ENCODE measurements around the gene RBP2.

RBP2 gene

DNA sequence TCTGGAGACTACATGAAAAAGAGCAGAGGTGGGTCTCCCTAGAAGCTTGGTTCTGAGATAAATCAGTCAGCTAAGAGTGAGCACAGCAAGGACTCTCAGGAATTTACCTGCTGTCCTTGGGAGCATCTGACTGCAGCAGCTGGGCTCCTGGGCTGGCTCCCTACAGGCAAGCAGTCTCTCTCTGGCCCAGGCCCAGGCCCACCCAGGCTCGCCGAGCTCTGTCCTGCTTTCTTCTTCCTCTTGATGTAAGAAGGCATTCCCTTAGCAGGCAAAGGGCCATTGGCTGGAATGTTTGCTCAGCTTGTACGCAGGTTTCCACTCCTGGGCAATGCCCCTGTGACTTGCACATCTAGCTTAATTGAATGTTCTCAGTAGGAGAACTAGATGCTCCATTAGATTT is 4.3 kb upstream of the RBP2 start:
- DNase-seq = no peak

DNA sequence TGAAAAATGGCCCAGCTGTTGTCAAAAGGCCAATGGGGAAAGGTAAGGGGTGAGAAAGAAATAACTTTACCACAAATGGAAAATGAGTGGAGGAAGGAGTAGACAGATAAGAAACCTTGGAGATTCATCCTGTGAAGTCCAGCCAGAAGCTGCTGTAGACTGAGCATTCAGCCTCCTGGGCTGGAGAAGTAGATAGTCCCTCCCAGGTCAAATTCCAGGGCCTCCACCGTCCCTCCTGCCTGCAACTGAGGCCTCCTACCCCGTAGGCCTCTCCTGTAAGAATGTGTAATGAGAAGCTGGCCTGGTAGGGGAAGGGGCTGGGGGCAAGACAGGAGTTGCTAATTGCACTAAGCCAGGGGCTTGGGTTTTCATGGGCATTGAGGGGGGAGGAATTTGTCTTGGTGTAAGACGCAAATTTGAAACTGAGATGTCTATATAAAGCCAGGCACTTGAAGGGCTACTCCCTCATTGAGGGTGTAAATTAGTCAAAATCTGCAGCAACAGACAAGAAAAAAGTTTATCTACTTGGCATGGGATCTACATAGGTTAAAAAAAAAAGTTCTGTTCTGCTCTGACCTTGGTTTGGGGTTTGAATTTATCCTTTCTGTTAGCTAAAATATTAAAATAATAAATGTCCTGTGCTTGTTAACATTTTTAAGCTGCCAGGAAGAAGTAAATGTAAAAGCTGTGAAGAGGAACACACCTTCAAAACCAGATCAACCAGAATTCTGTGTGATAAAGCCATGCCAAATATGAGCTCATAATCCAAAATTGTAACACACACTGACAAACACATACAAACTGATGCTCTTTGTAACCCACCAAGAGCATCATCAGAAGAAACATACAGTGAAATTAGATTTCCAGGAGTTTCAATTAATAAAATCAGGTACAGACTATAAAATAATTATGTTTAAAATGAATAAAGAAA is 1.7 kb upstream of the RBP2 start:
- DNase-seq = no peak

DNA sequence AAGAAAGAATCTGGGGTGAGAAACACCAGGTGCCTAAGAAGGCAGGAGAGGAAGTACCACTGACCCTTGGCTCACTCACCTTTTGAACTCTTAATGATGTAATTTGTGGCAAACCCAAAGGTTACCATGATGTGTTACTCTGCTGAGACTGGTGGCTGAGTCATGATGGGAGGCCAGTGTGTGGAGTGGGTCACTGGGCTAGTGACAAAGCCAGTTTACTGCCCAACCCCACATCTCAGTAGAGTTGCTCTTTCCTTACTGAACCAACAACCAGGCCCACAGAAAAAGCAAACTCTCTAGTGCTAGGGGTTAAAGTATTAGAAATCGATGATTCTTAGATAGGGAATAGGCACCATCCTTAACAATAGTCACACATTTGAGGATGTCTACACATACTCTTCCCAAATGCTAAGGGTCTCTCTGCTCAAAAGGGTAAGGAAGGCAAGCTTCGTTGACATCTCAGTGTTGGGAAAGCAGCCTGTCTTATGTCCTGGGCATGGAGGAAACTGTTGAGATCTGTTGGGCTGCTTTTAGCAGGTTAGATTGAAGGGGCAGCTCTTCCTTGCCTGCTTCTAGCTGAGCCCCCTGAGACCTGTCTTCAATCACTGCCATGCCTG is 3.1 kb downstream of the RBP2 start:
- DNase-seq = no peak

DNA sequence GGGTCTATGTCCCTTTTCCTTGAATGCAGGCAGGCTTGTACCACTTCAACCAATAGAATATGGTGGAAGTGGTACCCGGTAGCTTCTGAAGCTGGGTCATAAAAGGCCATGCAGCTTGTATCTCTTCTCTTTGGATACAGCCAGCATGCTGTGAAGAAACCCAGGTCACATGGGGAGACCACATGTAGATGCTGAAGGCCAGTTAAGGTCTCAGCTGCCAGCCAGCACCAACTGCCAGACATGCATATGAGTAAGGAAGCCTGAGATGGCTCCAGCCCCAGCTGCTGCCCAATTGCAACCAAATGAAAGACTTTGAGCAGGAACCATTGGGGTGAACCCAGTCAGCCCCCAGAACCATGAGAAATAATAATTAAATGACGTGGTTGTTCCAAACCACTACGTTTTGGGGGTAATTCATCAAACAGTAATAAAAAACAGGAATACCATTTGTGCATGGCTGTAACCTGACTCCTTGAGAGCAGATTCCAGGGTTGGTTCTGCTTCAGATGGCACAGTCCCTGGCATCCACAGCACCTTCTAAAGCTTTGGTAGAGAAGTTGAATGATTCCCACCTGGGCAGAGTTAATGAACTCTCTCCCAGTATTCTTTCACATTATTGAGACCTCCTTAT is 3.8 kb downstream of the RBP2 start:
- no peak for DNase-seq

DNA sequence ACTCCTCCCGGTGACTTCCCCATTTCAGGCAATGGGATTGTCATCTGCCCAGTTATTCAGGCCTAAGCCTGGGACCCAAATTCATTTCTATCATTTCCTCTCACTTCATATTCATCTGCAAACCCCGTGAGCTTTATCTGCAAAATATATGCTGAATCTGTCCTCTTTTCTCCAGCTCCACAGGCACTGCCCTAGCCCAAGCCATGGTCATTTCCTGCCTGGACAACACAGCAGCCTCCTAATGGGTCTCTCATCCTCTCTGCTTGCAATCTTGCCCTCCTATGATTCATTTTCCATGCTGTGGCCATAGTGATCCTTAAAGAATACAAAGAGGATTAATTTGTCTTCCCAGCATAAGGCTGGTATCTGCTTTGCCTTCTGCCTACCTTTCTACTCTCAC is 6.1 kb downstream of the RBP2 start:
- no peak for DNase-seq

DNA sequence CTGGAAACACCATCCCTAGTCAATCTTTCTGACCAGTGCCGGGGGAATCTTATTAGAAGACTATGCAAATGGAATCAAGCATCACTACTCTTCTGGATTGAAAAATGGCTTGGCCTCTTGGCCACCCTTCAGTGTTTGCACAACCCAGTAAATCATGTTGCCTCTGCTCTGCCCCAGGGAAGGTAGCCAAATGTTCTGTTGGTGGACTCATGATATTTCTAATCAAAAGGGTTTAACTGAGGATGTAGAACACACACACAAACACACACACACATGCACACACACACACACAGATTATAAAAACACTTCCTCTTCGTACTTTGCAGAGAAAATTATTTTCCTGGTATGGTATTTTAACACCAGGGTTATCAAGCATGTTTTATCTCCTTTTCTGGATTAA is 7.9 kb downstream of the RBP2 start:
- no peak for DNase-seq

DNA sequence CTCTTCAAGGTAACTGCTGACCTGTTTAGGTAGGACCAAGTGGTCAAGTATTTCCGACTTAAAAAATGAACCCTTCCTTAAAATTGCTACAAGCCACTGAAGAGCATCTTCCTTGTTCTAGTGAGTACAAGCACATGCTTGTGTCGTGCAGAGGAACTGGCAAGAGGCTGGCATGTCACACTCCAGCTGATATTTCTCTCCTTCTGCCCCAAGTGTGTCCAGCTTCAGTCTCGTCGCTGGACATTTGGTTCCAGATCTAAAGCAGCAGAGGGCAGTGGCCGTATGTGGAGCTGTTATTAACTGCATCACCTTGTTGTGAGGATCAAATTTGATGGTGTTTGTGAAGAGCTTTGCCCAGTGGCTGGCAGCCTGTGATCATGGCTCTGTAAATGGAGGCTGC is 10.0 kb downstream of the RBP2 start:
- no peak for DNase-seq

DNA sequence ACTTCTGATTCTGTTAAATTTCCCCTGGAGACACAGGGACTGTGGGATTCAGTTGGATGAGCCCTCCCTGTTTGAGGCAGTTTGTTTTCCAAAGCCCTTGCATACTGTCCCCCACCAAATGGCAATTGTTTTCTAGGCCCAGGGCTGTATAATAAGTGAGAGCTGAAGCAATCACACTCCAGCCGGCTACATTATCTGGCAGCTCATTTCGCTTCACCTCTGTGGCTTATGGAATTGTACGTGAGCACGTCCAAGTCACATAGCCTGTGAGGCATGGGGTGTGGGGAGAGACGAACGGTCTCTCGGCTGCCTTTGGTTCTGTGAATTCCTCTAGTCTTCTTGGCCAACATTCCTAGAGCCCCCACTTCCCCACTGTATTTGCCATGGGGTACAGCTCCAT is 10.7 kb downstream of the RBP2 start:
- no peak for DNase-seq

DNA sequence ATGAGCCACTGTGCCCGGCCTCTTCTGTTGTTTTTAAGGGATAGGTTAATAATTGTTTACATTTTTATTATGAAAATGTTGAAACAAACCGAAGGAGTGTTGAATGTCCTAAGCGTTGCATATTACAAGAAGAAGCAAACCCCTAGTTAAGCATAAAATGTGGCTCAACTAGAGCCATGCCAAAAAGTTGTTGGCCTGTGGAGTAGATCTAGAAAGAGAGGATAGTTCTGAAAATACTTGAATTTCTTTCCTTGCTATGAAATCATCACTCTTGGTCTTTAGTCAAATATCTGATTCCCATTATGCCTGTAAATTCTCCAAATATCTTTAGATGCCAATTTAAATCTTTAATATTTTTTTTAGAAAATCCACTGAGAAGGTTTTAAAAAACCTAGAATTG is 12.8 kb downstream of the RBP2 start:
- no peak for DNase-seq

DNA sequence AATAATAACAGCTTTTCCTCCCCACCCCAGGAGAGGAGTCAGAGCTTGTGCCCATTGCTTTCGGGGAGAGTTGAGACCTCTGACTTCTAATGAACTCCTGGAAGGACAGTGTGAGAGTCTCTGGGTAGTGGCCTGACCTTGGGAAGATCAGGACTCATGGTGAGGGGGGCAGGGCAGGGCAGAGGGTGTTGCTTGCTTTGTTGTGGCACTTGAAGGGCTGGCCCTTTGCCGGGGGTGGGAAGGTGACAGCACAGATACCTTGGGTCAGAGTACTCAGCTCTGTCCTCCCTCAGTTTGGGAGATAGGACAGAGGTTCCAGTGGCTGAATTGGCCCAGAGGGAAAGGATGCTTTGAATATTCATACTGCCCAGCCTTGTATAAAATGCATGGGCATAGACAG is 15.8 kb downstream of the RBP2 start:
- DNase-seq = no peak

DNA sequence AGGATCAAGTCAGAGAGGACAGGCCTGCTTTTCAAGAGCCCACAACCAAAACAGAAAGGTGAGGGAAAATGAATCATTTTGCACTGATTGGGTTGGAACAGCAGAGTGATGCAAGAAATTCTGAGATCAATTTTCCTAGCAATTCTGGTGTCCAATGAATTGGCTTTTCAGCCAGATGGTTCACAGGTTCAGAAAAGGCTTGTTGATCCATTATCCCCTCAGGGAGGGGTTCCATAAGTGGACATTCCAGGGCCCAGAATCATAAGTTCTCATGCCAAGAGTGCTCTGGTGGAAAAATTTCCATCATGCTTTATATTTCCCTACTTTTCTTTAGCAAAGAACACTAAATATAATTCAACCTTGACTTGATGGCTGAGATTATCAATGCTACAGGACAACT is 16.2 kb downstream of the RBP2 start:
- no peak for DNase-seq

DNA sequence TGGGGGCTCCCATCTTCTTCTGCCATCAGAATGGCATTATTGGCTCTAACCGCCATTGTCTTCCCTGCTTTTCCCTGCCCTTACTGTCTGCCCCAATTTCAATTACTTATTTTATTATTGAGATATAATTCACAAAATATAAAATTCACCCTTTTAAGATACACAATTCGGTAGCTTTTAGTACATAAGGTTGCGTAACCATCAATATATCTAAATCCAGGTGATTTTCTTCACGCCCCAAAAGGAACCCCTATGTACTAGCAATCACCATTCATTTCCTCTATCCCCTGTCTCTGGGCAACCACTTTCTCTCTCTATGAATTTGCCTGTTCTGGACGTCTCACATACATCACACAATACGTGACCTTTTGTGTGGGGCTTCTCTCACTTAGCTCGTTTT is 18.0 kb downstream of the RBP2 start:
- DNase-seq = no peak

DNA sequence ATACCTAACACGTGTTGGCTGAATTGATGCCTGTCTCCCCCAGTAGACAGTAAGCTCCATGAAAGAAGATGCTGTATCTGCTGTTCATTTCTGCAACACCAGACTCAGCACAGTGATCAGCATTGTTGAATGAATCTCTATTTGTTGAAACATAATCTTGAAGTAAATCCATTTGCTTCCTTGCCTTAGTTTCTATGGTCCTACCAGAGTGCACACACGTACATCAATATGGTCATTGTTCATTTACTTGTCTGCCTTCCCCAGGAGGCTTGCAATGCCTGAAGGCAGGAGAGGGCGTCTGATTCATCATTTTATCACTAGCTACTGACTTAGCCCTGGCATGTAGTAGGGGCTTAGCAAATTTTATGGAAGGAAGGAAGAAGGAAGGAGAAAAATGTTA is 19.2 kb downstream of the RBP2 start:
- no peak for DNase-seq

DNA sequence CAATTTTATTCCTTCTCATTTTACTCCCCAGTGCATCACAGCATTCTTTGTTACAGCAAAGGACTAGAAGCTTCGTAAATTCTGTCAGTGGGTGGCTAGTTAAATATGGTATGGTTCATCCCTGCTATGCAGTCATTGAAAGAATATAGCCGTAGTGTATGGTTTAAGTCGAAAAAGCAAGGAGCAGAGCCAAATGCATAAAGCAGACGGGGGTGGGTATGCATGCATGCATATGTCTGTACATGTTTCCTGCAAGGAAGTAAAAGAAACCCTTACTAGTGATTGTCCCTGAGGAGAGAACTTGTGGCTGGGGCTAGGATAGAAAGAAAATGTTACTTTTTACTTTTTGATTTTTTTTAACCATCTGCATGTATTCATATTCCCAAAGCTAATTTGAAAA is 19.9 kb downstream of the RBP2 start:
- no peak for DNase-seq

DNA sequence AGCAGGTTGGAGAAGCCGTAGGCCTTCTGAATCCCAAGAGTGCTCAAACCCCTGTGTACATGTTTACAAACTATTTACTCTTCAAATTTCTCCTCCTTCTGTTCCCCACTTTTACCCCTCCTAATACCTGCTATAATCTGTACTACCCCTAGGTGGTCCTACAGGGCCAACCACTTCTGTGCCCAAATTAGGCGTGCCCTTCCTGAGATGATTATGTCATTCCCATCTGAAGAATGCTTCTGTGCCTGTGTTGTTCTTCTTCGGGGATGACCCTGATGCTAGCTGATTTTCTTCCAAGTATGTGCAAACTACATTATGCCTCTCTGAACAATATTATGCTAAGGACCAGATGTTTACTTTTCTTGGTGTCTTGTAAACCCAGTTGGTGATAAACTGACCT is 20.5 kb downstream of the RBP2 start:
- no peak for DNase-seq

DNA sequence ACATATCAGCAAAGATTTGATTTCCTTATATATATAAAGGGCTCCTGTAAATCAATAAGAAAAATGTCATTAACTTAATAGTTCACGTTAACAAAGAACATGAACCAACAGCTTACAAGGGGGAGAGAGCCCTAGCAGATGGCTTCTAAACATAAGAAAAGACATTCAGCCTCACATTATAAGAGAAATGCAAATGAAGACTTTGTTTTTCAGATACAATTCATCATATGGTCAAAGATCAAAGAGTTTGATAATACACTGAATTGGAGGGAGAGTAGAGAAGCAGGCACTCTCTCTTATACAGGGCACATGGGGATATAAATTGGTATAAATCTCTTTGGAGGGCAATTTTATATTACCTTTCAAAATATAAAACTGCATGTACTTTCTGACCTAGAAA is 21.1 kb downstream of the RBP2 start:
- no peak for DNase-seq

DNA sequence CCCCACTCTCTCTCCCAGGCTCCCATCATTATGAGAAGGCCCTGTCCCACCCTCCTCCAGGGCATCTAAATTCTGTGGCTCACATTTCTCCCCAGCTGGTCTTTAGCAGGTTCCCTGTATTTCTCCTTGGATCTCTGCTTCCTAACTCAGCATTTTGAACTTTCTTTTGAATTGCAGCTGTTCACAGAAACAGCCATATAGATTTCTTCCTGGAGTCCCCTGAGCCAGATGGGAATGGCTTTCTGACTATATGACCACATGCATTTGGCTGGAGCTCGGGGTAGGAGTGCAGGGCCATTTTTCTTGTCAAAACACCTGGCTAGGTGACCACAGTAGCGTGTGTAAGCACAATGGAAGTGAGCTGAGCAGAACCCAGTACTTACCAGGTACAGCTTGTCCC is 22.0 kb downstream of the RBP2 start:
- no peak for DNase-seq

DNA sequence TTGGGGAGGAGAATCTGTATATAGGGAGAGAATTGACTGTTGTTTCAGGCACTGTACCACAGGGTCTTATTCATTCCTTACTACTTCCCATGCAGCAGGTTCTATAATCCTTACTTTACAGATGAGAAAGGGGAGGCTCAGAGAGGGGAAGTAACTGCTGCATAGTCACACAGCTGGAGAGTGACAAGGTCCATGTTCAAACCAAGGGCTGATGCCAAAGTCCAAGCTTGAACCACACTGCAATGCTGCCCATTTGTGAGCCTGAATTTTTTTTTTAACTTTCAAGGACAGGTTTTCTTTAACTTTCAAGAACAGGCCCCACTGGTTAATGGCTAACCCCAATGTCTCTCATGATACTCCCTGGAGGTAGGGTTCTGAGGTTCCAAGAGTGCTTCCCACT is 26.2 kb downstream of the RBP2 start:
- DNase-seq = no peak

DNA sequence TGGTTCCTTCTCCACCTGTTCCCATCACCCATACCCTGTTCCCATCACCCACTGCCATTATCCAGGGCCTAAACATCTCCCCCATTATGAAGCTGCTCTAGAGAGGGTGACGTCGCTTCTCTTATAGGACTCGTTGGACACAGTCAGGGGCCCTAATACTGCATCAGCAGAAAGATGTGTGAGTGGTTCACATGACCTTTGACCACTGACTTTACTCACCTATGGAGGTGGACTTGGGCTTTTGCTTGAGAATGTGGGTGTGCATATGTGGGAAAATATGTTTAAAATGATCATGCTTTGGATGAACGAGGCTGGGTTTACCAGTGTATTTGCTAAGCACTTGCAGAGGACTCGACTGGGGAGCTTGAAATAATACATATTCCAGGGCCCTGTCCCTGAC is 26.8 kb downstream of the RBP2 start:
- DNase-seq = no peak

DNA sequence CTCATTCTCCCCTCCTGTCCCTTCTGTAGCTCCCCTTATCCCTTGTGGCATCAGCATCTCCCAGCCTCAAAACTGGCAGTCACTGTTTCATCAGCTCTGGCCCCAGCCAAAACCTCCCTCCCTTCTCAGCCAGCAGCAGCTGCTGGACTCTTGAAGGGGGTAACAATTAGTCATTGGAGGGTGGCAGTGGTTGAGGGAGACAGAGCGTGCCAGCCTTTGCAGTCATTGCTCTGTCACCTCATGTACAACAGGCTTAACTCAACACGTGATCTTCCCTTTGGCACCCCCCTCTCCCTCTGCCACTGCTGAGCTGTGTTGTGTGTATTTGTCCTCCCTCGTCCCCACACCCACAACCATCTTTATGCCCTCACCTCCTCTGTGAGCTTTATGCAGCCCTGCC is 28.2 kb downstream of the RBP2 start:
- no peak for DNase-seq

DNA sequence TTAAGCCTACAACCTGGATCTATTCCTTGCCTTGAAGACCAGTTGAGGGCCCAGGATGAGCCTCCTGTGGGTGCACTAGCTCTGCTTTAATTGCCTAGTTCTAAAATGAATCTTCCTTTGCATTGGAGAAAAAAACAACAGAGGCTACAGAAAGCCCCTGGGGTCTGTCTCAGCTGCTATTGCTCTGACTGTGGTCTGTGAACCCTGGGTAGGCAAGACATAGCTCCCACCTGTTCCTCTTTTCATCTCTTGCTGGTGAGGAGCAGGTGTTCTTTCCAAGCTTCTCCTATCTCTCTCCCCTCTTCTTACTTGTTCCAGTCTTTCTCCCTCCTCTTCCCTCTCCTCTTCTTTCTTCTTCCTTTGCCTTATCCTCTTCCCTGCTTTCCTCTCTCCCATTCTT is 28.8 kb downstream of the RBP2 start:
- DNase-seq = no peak

DNA sequence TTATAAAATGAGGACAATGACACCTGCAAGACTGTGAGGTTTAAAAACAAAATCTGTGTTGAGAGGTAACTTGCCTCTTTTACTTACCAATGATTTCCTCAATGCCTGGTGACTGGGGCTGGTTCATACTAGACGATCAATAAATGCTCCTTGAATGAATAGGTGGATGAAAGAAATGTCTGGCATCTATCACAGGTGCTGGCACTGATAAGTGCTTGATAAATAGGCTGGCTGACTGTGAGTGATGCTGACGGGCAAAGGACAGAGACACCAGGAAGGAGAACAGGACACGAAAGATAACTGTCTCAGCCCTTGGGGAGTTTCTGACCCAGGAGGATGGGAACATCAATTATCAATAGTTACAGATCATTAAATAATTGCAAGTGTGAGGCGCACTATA is 31.9 kb downstream of the RBP2 start:
- no peak for DNase-seq

DNA sequence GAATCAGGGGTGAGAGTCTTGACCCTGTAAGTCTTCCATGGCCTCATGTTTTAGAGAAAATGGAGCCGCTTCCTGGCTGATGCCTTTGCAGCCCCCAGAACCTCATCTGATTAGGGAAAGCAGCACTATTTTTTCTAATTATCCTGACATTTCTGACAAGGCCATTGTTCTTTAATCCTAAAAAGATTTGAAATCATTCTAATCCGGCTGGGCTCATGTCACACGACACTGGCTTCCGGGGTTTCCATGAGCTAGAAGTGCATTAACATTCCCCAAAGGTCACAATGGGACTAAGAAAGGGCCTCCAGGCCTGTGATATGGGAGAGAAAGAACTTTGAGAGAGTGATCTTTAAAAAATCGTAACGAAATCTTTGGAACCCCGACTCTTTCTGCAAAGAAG is 33.1 kb downstream of the RBP2 start:
- DNase-seq = no peak

DNA sequence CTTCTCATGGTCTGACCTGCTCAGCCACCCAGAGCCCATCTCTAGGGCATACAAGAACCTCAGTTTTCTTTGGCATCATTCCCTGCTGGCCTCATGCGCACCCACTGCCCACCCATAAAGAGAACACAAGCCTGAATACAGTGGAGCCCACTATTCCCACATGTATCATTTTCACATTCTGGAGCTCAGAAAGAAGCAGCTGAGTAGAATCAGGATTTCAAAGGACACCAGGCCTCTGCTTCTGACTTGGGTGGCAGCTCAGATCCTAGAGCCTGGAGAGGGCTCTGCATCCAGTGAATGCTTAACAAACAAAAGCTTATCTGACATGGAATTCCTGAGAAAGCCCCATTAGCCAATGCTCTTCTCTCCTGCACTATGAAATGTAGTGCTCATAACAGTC is 34.7 kb downstream of the RBP2 start:
- DNase-seq = no peak
